T-helper 9 cell (primary cell): ENCODE data around the gene PRKACA.
"Not testable (repeated sequence)": the region's sequence is repeated elsewhere in the genome, so short reads cannot be mapped to it uniquely, and the experiment has no call there.

Source experiments
- DNase-seq: peaks from one replicate; pipeline ENCODE4 v3.0.0-alpha.2; 2020

PRKACA gene

GRCh38 chr19:14147797-14148605 lies 30.4 kb upstream of the PRKACA start:
- peak; percentile 41 for DNase-seq

DNA sequence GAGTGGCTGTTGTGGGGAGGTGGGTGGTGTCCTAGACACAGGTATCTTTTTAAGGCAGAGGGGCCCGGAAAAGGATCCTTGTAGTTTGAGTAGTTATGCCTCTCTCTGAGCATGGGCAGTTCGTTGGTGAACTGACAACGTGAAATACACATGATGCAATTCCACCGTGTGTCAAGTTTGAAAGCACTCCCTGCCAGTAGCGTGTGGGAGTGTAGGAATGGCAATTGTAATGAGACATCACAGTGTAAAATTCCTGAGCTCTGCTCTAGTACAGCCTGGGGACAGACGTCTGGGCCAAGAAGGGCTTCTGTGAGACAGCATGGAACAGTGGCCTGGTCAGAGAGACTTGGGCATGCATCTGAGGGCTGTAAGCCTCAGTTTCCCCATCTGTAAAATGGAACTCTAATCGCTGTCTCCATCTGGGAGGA lies 29.2 kb upstream of the PRKACA start:
- no peak for DNase-seq

DNA sequence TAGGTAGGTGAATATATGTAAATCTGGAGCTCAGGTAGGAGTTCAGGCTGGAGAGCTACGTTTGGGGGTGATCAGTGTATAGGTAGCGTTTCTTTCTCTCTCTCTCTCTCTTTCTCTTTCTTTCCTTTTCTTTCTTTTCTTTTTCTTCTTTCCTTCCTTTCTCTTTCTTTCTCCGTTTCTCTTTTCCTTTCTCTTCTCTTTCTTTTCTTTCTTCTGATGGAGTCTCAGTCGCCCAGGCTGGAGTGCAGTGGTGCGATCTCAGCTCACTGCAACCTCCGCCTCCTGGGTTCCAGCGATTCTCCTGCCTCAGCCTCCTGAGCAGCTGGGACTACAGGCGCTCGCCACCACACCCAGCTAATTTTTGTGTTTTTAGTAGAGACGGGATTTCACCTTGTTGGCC lies 28.6 kb upstream of the PRKACA start:
- DNase-seq = not testable (repeated sequence)

DNA sequence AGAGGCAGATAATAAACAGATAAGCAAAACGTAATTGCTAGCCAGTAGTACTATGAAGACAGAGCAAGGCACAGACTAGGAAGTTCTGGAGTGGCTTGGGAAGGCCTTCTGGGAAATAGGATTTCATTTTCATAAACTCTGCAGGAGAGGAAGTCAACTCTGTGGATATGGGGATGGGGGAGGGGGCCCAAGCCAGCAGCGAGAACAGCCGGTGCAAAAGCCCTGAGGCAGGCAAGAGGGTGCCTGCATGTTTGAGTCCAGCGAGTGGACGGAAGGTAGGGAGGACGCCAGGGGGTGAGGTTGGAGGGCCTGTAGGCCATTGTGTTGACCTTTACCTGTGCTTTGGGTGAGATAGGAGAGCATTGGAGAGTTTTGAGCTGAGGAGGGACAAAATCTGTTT lies 27.8 kb upstream of the PRKACA start:
- DNase-seq = no peak

GRCh38 chr19:14142262-14143190 lies 25.0 kb upstream of the PRKACA start:
- no peak for DNase-seq

DNA sequence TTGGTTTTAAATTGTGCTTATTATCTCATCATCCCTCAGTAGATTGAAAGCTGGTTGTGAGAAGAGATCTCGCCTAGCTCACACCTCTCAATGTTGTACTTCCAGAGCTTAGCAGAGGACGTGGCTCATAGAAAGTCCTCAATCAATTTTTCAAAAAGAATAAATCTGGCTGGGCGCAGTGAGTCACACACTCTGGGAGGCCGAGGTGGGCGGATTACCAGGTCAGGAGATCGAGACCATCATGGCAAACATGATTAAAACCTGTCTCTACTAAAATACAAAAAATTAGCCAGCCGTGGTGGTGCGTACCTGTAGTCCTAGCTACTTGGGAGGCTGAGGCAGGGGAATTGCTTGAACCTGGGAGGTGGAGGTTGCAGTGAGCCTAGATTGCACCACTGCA lies 23.5 kb upstream of the PRKACA start:
- DNase-seq = no peak

- DNase-seq = no peak
These were observed 22.4 kb upstream of the PRKACA start for GRCh38 chr19:14139944-14140343.

DNA sequence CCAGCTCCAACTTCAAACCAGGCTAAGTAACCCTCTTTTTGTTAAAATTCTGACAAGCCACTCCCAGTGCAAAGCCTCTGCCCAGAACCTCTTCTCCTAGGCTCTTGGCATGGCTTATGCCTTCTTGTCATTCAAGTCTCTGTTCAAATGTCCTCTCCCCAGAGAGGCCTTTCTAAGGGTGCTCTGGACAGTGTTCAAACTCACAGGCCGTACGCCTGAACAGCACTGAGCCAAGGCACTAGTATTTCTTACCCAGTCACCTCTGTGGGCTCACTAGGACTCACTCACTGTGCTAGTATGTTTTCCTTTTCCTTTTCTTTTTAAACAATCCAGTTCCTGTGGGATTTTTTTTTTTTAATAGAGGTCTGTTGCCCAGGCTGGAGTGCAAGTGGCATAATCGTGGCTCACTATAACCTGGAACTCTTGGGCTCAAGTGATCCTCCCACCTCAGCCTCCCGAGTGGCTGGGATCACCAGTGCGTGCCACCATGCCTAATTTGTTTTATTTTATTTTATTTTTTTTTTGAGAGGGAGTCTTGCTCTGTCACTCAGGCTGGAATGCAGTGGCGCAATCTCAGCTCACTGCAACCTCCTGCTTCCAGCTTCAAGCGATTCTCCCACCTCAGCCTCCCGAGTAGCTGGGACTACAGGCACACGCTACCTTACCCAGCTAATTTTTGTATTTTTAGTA lies 21.2 kb upstream of the PRKACA start:
- no peak for DNase-seq

DNA sequence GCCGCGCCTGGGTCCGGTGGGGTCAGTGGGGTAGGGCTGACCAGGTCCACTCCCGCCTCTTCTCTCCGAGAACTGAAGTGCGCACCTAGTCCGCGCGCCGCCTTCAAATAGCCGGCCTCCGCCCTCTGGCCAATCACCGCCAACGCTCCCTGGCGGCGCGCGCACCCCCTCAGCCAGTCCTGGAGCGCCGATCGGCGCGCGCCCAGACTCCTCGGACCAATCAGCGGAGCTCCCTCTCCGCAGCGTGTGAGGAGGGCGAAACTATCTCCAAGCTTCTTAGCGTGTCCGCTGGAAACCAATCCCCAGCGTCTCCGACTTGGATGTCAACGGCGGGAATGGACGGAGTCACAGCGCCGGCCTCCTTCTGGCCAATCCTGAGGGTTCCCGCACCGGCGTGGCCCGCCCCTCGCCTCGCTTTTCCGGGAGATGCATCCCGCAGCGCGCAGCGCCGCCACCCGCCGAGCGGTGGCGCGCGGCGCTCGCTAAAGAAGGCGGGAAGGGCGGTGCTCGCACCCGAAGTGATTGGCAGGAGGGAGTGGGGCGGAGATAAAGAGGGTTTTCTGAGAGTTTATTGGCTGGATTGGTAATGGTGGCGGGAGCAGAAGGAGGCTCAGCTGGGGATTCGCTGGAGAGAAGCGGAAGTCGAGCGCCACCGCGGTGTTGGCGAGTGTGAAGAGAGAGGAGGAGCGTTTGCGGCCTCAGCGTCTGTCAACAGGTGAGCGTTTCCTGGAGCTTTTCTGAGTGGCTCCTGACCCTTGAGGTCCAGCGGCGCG lies 19.1 kb upstream of the PRKACA start, which contains the start of gene ASF1B:
ASF1B (minus strand) TSS at position 81 of the 773 bp plus-strand sequence. CDS start 133 bp downstream, outside the sequence.
- DNase-seq = peak; percentile 93

DNA sequence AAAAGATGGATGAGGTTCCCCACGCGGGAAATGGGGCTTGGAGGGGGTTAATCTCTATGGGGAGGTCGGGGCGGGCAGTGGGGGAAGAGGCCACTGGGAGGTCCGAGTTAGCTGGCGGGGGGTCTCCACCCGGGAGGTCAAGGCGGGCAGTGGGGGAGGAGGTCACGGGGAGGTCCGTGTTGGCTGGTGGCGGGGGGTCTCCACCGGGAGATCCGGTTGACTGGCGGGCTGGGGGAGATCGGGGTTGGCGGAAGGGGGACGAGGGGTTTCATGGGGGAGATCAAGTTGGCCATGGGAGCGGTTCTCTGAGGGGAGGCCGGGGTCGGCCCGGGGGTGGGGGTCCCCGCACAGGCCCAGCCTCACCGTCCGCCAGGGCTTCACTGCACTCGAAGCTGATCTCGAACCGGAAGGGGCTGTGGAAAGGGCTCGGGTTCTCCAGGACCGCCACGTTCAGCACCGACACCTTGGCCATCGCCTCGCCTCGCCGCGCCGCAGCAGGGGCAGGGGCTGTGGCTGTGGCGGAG lies 18.5 kb upstream of the PRKACA start:
- no peak for DNase-seq

DNA sequence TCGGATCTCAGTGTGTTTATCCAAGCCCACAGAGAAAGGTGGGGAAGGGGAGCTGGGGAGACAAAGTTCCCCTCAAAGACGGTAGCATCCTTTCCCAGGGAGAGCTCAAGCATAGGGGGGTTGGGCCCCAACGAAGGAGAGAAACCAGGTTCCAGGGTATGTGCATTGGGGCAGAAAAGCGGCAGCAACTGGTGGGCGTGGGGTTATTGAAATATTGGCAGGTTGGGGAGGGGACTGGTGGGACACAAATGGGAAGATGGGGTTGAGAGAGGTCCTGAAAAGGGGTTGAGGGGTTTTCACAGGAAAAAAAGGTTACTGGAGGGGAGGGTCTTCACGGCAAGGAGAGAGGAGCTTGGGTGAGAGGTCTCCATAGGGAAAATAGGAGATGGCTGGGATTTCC lies 17.8 kb upstream of the PRKACA start:
- no peak for DNase-seq

DNA sequence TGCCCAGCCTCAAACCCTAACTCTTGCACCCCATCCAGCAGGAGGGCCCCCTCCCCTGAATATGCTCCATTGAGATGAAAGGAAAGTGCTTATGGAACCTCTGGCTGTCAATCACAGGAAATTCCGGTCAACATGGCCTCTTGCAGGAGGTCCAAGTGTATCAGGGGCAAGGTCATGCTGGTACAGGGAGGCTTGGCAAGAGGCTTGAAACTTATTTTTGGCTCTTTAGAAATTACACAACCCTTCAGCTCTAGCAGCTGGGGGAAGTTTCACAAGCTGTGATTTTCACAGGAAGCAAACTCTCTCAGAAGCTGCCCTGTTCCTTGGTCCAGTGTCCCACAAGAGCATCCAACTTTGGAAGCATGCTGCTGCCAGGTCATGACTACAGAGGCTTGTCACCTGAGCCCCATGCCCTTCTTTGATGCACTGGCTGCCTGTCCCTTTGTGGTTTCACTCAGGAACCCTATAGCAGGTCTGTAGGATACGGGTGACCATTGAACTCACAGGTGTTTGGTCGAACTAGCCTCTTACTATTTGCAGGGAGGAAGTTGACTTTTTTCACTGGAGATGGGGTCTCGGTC lies 10.5 kb upstream of the PRKACA start:
- no peak for DNase-seq

DNA sequence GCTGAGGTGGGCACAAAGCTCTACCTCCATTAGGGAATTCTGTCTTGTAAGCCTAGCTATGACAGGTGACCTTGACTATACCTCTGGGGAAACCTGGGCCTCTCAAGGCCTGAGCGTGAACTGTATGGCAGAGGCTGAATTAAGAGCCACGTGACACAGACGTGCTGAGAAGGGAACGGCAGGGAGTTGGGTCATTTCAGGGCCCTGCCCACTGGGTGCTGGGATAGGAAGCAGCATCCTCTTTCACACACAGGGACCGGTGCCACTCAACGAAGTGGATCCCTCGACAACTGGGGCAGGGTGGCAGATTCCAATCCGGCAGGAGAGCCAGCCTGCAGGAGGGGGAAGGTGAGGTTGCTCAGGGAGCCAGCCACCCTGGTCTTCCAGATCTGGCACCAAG lies 9.6 kb upstream of the PRKACA start:
- DNase-seq = no peak

GRCh38 chr19:14122924-14123323 lies 5.4 kb upstream of the PRKACA start:
- no peak for DNase-seq

DNA sequence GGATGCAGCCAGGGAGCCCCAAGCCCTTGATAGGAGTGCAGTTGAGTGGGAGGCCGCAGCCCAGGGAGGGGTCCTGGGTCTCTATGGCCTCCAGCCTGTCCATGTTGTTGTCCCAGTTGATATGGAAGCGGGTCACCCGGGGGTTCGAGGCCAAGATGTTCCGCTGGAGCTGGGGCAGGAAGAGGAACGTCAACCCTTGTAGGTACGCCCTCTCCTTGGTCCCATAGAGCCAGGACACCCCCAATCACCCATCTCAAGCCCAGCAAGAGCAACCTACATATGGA lies 2.9 kb upstream of the PRKACA start:
- DNase-seq = no peak

GRCh38 chr19:14119644-14120496 lies 2.3 kb upstream of the PRKACA start:
- DNase-seq = no peak

GRCh38 chr19:14119146-14119545 lies 1.6 kb upstream of the PRKACA start:
- no peak for DNase-seq

- peak; percentile 38 for DNase-seq
These were observed 846 bp upstream of the PRKACA start for GRCh38 chr19:14118165-14119051.

- peak; percentile 9 for DNase-seq
These were observed 514 bp downstream of the PRKACA start for GRCh38 chr19:14116918-14117578.
